ENCODE data around the gene ANO2. TPM values are rescaled to one million over a fixed set of nuclear protein-coding genes. Genes with fewer than 3 reads are reported as not detected.

Gene ANO2
- 1 to 10 TPM; 1.8 to 2.6 TPM for total RNA-seq
- long read RNA-seq, partial matches to known transcripts, result 0 of 1 reads
- long read RNA-seq, other reads (novel, unspliced or antisense), result 1 of 1 reads

GRCh38 chr12:5945071-5946008 is at the start of gene ANO2:
TSS of gene ANO2 (minus strand) at chr12:5945259. CDS start at chr12:5945217, 42 bp downstream.
- intact Hi-C loops (cut with DNase I, micrococcal nuclease), result no loop called here
- DNase-seq, result no peak
- ATAC-seq, result peak; percentile 46

GRCh38 chr12:5989621-5990020 is 44.6 kb upstream of the ANO2 start:
- ATAC-seq (no peak), DNase-seq (no peak)
- intact Hi-C loops (cut with DNase I, micrococcal nuclease), result loop anchor here (5.0 to 10.0 kb wide), 3 partner anchors 45 to 295 kb away; no protein-coding TSS in a partner anchor

- peak; percentile 61 to 82 for DNase-seq
- peak; percentile 99 for ATAC-seq
- intact Hi-C loops (cut with DNase I, micrococcal nuclease), result loop anchor here (5.0 to 10.0 kb wide), 3 partner anchors 46 to 296 kb away; no protein-coding TSS in a partner anchor
Observed at GRCh38 chr12:5988659-5989116, 43.6 kb upstream of the ANO2 start.

GRCh38 chr12:5988088-5988487 is 43.0 kb upstream of the ANO2 start:
- ATAC-seq (no peak), DNase-seq (no peak)
- intact Hi-C loops (cut with DNase I, micrococcal nuclease), result loop anchor here (5.0 to 10.0 kb wide), 3 partner anchors 47 to 297 kb away; no protein-coding TSS in a partner anchor

- DNase-seq (no peak), ATAC-seq (no peak)
- intact Hi-C loops (cut with DNase I, micrococcal nuclease), result loop anchor here (5.0 to 10.0 kb wide), 3 partner anchors 47 to 297 kb away; no protein-coding TSS in a partner anchor
Observed at GRCh38 chr12:5987573-5987972, 42.5 kb upstream of the ANO2 start.

- intact Hi-C loops (cut with DNase I, micrococcal nuclease), result loop anchor here (5.0 to 10.0 kb wide), 3 partner anchors 49 to 299 kb away; no protein-coding TSS in a partner anchor
- no peak for ATAC-seq
Observed at GRCh38 chr12:5985471-5985870, 40.4 kb upstream of the ANO2 start.

GRCh38 chr12:5984873-5985272 is 39.8 kb upstream of the ANO2 start:
- intact Hi-C loops (cut with DNase I, micrococcal nuclease), result loop anchor here (5.0 to 10.0 kb wide), 3 partner anchors 50 to 300 kb away; no protein-coding TSS in a partner anchor
- ATAC-seq, result no peak
- DNase-seq, result no peak

More at GRCh38 chr12:5985471-5985870, 40.4 kb upstream of the ANO2 start:
- DNase-seq, result no peak

GRCh38 chr12:5982106-5982505 is 37.0 kb upstream of the ANO2 start:
- intact Hi-C loops (cut with DNase I, micrococcal nuclease), result loop anchor here (10.0 kb wide), 2 partner anchors 53 to 303 kb away; no protein-coding TSS in a partner anchor
- ATAC-seq (no peak), DNase-seq (no peak)

GRCh38 chr12:5977556-5977955 is 32.5 kb upstream of the ANO2 start:
- no peak for DNase-seq
- no peak for ATAC-seq
- intact Hi-C loops (cut with DNase I, micrococcal nuclease), result no loop called here

- intact Hi-C loops (cut with DNase I, micrococcal nuclease), result no loop called here
- DNase-seq (no peak), ATAC-seq (no peak)
Observed at GRCh38 chr12:5976711-5977110, 31.7 kb upstream of the ANO2 start.

- no peak for ATAC-seq
- intact Hi-C loops (cut with DNase I, micrococcal nuclease), result no loop called here
- no peak for DNase-seq
Observed at GRCh38 chr12:5976196-5976595, 31.1 kb upstream of the ANO2 start.

- intact Hi-C loops (cut with DNase I, micrococcal nuclease), result no loop called here
- ATAC-seq (no peak), DNase-seq (no peak)
Observed at GRCh38 chr12:5973461-5974115, 28.5 kb upstream of the ANO2 start.

- intact Hi-C loops (cut with DNase I, micrococcal nuclease), result no loop called here
- ATAC-seq (no peak), DNase-seq (no peak)
Observed at GRCh38 chr12:5972387-5972786, 27.3 kb upstream of the ANO2 start.

DNA sequence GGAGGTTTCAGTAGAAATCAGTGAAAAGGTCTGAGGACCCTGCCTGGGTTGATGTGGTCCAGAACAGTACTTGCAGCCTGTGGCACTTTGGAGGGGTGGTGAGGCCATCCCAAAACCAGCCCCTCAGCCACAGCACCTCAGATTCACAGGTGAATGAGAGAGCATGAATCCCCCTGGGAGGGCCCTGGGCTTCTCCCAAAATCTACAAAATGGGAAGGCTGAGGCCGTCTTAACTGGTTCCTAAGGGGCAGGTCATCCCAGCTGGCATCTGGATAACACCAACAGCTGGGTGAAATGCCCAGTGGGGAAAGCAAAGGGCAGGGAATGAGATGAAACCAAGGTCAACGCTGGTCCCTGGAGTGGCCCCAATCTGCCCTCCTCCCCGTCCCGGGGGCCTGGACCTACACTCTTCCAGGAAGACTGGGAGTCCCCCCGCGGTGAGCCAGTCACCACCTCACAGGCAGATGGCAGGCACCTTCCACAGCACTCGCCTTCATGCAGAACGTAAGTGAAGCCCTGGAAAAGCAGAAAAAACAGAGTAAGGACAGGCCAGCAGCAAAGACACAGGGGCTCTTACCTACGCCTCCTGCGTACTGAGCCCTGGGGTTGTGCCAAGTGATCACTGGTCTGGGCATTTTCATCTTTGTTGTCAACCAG is 26.3 kb upstream of the ANO2 start:
- no peak for ATAC-seq
- no peak for DNase-seq
- intact Hi-C loops (cut with DNase I, micrococcal nuclease), result no loop called here

DNA sequence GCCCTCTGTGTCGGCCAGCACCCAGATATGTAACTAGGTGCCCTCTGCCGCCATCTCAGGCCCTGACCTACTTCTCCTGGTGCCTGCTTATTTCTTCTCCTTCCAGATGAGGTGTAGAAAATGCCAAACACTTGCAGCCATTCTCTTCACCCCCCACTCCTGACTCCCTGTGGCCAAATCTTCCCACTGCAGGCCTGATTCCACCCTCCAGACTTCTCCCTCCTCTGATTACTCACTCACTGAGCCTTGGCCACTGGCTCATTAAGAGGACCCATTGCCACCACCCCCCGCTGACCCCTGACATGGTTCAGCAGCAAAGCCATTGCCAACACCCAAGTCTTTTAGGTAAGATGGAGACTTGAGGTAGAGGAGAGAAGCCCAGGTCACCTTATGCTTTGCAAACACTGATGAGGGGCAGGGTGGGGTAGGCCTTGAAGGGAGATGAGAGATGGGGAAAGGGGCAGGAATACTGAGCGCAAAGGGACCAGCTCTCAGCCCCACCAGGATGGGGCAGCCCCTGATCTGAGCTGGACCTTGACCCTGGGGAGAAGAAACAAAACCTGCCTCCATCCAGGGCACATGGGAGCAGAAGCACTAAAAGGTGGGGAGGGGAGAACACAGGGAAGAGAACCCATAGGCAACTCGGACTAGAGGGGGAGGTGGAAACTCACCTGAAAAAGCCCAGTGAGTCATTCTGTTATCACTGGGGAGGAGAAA is 25.1 kb upstream of the ANO2 start:
- ATAC-seq (no peak), DNase-seq (no peak)
- intact Hi-C loops (cut with DNase I, micrococcal nuclease), result no loop called here

GRCh38 chr12:5969156-5969973 is 24.3 kb upstream of the ANO2 start:
- ATAC-seq (no peak), DNase-seq (no peak)
- intact Hi-C loops (cut with DNase I, micrococcal nuclease), result no loop called here

DNA sequence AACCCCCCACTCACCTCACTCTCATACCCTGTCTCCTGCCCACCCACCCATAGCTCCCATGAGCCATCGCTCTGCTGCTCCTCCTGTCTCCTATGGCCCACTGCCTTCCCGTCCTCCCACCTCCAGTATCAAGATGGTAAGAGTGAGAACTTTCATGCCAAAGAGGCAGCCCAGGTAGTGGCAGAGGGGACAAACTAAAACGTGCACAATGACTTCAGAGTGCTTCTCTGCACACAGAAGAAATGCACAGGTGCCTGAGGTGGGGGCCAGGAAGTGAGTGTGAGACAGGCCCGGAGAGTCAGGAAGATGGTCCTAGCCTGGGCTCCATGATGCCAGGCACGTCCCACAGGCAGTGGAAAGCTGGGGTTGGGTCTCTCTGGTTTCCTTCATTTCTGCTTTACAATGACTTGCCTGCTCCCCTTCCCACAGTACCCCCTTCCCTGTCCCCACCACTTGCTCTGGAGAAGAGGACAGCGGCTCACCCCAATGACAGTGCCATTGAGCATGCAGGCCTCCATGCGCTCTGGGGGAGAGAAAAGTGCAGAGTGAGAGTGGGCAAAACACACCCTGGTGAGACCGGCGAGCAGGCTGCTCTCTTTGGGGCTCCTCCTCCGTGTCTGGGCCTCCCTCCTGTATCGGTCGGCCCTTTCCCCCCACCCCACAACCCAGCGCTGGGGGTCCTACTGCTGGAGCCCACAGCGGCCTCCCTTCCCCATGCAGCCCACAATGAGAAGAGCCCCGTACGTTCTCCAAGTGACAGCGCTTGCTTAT is 22.8 kb upstream of the ANO2 start:
- intact Hi-C loops (cut with DNase I, micrococcal nuclease), result no loop called here
- ATAC-seq, result no peak
- no peak for DNase-seq
